Neutrophil (primary cell): ENCODE measurements around the gene GNB2.
"Not testable (repeated sequence)": the region's sequence is repeated elsewhere in the genome, so short reads cannot be mapped to it uniquely, and the experiment has no call there.

Experiments used
- H3K27ac ChIP-seq: fragments of 200-600 bp; sonication (generic); 2 replicates; pipeline ENCODE4 v1.5.1; 2016; ENCODE audit warnings: mild to moderate bottlenecking, moderate library complexity
- H3K27me3 ChIP-seq: fragments of 200-600 bp; sonication (generic); 2 replicates; pipeline ENCODE4 v1.6.0; 2016; ENCODE audit warnings: mild to moderate bottlenecking
- H3K36me3 ChIP-seq: fragments of 200-600 bp; sonication (generic); 2 replicates; pipeline ENCODE4 v1.5.1; 2017
- H3K4me1 ChIP-seq, 2 experiments: fragments of 200-600 bp in 1 of 2; sonication (generic) in 1 of 2; 1 replicate in 1 of 2; 2 replicates in 1 of 2; pipeline versions ENCODE4 v1.5.1 to v1.6.1; 2013 to 2016; ENCODE audit warnings: low read depth in 1 of 2, low read length in 1 of 2, mild to moderate bottlenecking in 1 of 2, moderate library complexity in 1 of 2; ENCODE audit not compliant: control insufficient read depth in 1 of 2, insufficient read depth in 1 of 2
- H3K4me3 ChIP-seq, 2 experiments: fragments of 200-600 bp in 1 of 2; sonication (generic) in 1 of 2; 1 replicate in 1 of 2; 2 replicates in 1 of 2; pipeline ENCODE4 v1.5.1; 2013 to 2016; ENCODE audit warnings: low read depth in 1 of 2, low read length in 1 of 2, mild to moderate bottlenecking in 1 of 2, moderate library complexity in 1 of 2
- H3K9me3 ChIP-seq: fragments of 200-600 bp; sonication (generic); 2 replicates; pipeline ENCODE4 v1.5.1; 2016
- TF ChIP-seq, protein P1 (sequence below): fragments of 200-600 bp; sonication (generic); IDR thresholded peaks from 2 replicates; pipeline ENCODE4 v1.5.1; 2016; ENCODE audit warnings: antibody characterized with exemption

Gene GNB2

DNA sequence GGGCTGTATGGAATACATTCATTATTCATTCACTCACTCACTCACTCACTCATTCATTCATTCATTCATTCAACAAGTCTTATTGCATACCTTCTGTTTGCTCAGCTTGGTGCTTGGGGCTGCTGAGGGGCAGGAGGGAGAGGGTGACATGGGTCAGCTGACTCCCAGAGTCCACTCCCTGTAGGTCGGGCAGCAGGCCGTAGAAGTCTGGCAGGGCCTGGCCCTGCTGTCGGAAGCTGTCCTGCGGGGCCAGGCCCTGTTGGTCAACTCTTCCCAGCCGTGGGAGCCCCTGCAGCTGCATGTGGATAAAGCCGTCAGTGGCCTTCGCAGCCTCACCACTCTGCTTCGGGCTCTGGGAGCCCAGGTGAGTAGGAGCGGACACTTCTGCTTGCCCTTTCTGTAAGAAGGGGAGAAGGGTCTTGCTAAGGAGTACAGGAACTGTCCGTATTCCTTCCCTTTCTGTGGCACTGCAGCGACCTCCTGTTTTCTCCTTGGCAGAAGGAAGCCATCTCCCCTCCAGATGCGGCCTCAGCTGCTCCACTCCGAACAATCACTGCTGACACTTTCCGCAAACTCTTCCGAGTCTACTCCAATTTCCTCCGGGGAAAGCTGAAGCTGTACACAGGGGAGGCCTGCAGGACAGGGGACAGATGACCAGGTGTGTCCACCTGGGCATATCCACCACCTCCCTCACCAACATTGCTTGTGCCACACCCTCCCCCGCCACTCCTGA lies 49.1 kb downstream of the GNB2 start:
- Histone ChIP-seq H3K4me3 (no peak overlapping the region), H3K4me1 (no peaks in the 10 kb centered on the region), H3K36me3 (no peaks in the 10 kb centered on the region), H3K27ac (no peak overlapping the region), H3K9me3 (no peaks in the 10 kb centered on the region), H3K27me3 (peaks cover 91% of the 10 kb centered on the region)
- TF ChIP-seq, protein P1, sequence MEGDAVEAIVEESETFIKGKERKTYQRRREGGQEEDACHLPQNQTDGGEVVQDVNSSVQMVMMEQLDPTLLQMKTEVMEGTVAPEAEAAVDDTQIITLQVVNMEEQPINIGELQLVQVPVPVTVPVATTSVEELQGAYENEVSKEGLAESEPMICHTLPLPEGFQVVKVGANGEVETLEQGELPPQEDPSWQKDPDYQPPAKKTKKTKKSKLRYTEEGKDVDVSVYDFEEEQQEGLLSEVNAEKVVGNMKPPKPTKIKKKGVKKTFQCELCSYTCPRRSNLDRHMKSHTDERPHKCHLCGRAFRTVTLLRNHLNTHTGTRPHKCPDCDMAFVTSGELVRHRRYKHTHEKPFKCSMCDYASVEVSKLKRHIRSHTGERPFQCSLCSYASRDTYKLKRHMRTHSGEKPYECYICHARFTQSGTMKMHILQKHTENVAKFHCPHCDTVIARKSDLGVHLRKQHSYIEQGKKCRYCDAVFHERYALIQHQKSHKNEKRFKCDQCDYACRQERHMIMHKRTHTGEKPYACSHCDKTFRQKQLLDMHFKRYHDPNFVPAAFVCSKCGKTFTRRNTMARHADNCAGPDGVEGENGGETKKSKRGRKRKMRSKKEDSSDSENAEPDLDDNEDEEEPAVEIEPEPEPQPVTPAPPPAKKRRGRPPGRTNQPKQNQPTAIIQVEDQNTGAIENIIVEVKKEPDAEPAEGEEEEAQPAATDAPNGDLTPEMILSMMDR, result no peak

DNA sequence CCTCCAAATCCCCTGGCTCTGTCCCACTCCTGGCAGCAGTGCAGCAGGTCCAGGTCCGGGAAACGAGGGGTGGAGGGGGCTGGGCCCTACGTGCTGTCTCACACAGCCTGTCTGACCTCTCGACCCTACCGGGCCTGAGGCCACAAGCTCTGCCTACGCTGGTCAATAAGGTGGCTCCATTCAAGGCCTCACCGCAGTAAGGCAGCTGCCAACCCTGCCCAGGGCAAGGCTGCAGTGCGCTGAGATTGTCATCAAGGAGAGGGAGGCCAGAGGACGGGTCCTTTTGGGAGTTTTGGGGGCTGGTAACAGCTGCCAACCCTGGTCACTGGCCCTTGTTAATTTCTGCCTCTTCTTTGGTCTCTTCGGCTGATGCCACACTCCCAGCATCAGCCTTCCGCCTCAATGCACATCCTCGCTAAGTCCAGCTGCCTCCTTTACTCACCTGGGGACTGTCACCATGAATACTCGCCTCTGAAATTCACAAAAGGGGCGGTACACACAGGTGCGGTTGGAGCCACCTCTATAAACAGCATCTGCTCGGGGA lies 50.3 kb downstream of the GNB2 start:
- H3K27me3 ChIP-seq, result peaks cover 94% of the 10 kb centered on the region
- H3K4me1 ChIP-seq, result no peaks in the 10 kb centered on the region
- H3K9me3 ChIP-seq, result no peaks in the 10 kb centered on the region

DNA sequence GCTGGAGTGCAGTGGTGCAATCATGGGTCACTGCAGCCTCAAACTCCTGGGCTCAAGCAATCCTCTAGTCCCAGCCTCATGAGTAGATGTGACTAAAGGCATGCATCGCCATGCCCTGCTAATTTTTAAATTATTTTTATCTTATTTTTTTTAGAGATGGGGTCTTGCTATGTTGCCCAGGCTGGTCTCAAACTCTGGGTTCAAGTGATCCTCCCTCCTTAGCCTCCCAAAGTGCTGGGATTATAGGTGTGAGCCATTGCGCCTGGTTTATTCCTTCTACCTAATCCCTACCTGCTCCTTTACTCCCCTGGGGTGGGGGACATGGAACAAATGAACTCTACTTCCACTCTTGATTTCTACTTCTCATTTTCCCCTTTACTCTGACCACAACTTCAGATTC lies 50.8 kb downstream of the GNB2 start:
- H3K36me3 ChIP-seq, H3K4me3 ChIP-seq, H3K9me3 ChIP-seq, H3K27ac ChIP-seq, H3K4me1 ChIP-seq: not testable (repeated sequence)
- peaks cover 90% of the 10 kb centered on the region for H3K27me3 ChIP-seq

More for the DNA sequence above, 50.3 kb downstream of the GNB2 start:
- Histone ChIP-seq H3K27ac (no peak overlapping the region), H3K4me3 (no peak overlapping the region), H3K36me3 (no peaks in the 10 kb centered on the region)
- TF ChIP-seq, protein P1, result no peak

DNA sequence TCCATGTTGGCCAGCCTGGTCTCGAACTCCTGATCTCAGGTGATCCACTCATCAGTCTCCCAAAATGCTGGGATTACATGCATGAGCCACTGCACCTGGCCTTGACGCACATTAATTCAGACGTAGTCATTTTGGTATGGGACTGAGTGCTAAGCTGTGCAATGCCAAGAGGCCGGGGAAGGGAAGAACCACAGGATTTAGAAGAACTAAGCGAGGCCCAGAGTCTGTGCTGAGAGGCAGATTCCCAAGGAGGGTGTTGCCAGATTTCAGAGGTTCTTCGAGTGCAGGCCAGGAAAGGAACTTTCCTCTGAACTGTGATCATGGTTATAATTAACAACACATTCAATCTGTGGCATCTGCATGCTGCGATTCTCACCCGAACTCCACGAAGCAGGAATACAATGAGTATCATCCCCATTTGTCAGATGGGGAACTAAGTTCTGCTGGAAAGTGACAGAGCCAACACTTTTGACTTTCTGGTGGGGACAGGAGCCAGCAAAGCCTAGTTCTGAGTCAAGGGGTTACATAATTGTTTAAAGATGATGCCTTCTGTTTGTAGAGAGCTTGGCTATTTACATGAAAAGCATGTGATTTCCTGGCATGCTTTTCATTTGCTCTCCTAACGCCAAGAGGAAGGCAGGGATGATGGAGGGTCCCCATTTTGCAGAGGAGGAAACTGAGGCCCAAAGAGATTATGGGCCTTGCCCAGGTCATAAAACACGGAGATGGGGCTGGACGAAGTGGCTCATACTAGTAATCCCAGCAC lies 53.6 kb downstream of the GNB2 start:
- no peaks in the 10 kb centered on the region for H3K9me3 ChIP-seq
- H3K36me3 ChIP-seq, result no peaks in the 10 kb centered on the region
- H3K4me1 ChIP-seq, result no peaks in the 10 kb centered on the region
- TF ChIP-seq, protein P1, result no peak
- H3K27ac ChIP-seq, result no peak overlapping the region
- H3K27me3 ChIP-seq, result peaks cover 62% of the 10 kb centered on the region
- H3K4me3 ChIP-seq, result no peak overlapping the region

DNA sequence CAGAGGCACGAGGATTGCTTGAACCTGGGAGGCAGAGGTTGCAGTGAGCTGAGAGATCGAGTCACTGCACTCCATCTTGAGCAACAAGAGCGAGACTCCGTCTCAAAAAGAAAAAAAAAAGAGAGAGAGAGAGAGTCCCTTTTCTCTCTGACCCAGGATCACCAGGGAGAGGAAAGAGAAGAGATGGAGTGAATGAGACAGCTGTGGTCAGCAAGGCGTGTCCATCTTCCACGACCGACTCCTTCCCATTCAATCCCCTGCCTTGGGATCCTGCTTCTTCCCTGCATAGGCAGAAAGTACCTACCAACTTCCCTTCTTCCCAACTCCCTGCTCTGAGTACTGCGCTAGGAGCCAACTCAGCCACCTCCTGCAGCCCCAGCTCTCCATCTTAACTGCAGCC lies 54.7 kb downstream of the GNB2 start:
- Histone ChIP-seq H3K9me3 (no peaks in the 10 kb centered on the region), H3K4me3 (no peak overlapping the region), H3K36me3 (no peaks in the 10 kb centered on the region), H3K27ac (no peak overlapping the region), H3K27me3 (peaks cover 57% of the 10 kb centered on the region), H3K4me1 (no peaks in the 10 kb centered on the region)
- TF ChIP-seq, protein P1, result no peak
